PC-3 (cell line): ENCODE measurements around the gene DZANK1. TPM values are rescaled to one million over a fixed set of nuclear protein-coding genes. Genes with fewer than 3 reads are reported as not detected.

ENCODE experiments used
- ATAC-seq: fragments of 200-7000 bp; cut with Tn5 transposase; 2 replicates; pipeline ENCODE4 v1.9.1; 2020; ENCODE audit warnings: mild to moderate bottlenecking, moderate library complexity
- BruUV-seq: library from RNA; stranded (reverse); fragments of 400-500 nt; replicated peaks from 2 replicates; lab custom pipeline; 2021; lab: Mats Ljungman, UMichigan
- CTCF ChIA-PET: fragments of 300-600 bp; sonication (Branson Sonifier 250); formaldehyde crosslinking; loops from one replicate; lab custom pipeline; 2022; ENCODE audit warnings: antibody characterized with exemption; lab: Charles Lee
- POLR2A ChIA-PET: fragments of 300-600 bp; sonication (Branson Sonifier 250); formaldehyde crosslinking; loops from one replicate; lab custom pipeline; 2022; ENCODE audit warnings: antibody characterized with exemption; ENCODE audit not compliant: unreplicated experiment; lab: Charles Lee
- DNase-seq: peaks from one replicate; pipeline ENCODE4 v3.0.0-alpha.2; 2015
- H2AFZ ChIP-seq: fragments of 300-600 bp; sonication (generic); 2 replicates; pipeline ENCODE4 v1.6.0; 2016; ENCODE audit warnings: antibody characterized with exemption, low read length
- H3F3A ChIP-seq: fragments of 300-600 bp; sonication (generic); one replicate; pipeline ENCODE4 v1.6.0; 2017; ENCODE audit warnings: antibody characterized with exemption, low read length, control low read depth, mild to moderate bottlenecking; ENCODE audit not compliant: unreplicated experiment
- H3K27ac ChIP-seq: fragments of 300-600 bp; sonication (generic); 2 replicates; pipeline ENCODE4 v1.5.1; 2016; ENCODE audit warnings: mild to moderate bottlenecking, low read length
- H3K27me3 ChIP-seq: fragments of 300-600 bp; sonication (generic); 2 replicates; pipeline ENCODE4 v1.6.1; 2016; ENCODE audit warnings: low read length, mixed read lengths
- H3K36me3 ChIP-seq: fragments of 300-600 bp; sonication (generic); 2 replicates; pipeline ENCODE4 v1.6.1; 2016; ENCODE audit warnings: low read depth, mixed run types, low read length, mixed read lengths
- H3K4me1 ChIP-seq: fragments of 300-600 bp; sonication (generic); 2 replicates; pipeline ENCODE4 v1.5.1; 2016; ENCODE audit warnings: low read length; ENCODE audit not compliant: insufficient read depth
- H3K4me2 ChIP-seq: fragments of 300-600 bp; sonication (generic); 2 replicates; pipeline ENCODE4 v1.6.0; 2016; ENCODE audit warnings: low read length
- H3K4me3 ChIP-seq: fragments of 300-600 bp; sonication (generic); 2 replicates; pipeline ENCODE4 v1.5.1; 2016; ENCODE audit warnings: mild to moderate bottlenecking, low read length, mixed read lengths
- H3K79me2 ChIP-seq: fragments of 300-600 bp; sonication (generic); 2 replicates; pipeline ENCODE4 v1.6.1; 2017; ENCODE audit warnings: low read length, mixed read lengths
- H3K9ac ChIP-seq: fragments of 300-600 bp; sonication (generic); 2 replicates; pipeline ENCODE4 v1.6.0; 2016; ENCODE audit warnings: mild to moderate bottlenecking, low read length
- H3K9me2 ChIP-seq: fragments of 300-600 bp; sonication (generic); replicated peaks from 2 replicates; pipeline ENCODE4 v1.6.1; 2016; ENCODE audit warnings: mixed run types, low read length, mixed read lengths
- H3K9me3 ChIP-seq: fragments of 300-600 bp; sonication (generic); 2 replicates; pipeline ENCODE4 v1.6.1; 2016; ENCODE audit warnings: low read length, mixed read lengths
- H4K20me1 ChIP-seq: fragments of 300-600 bp; sonication (generic); 2 replicates; pipeline ENCODE4 v1.6.1; 2016; ENCODE audit warnings: low read length, mixed read lengths
- CTCF ChIP-seq: fragments of 300-600 bp; sonication (generic); conservative IDR thresholded peaks from 2 replicates; pipeline ENCODE4 v1.5.1; 2017; ENCODE audit warnings: antibody characterized with exemption, low read depth, mild to moderate bottlenecking, low read length
- EZH2 ChIP-seq: fragments of 300-600 bp; sonication (generic); IDR thresholded peaks from one replicate; pipeline ENCODE4 v1.6.1; 2017; ENCODE audit warnings: antibody characterized with exemption, mild to moderate bottlenecking, low read length; ENCODE audit not compliant: unreplicated experiment
- EZH2phosphoT487 ChIP-seq: fragments of 300-600 bp; sonication (generic); IDR thresholded peaks from 2 replicates; pipeline ENCODE4 v1.6.1; 2018; ENCODE audit warnings: mild to moderate bottlenecking, antibody characterized with exemption, low read length, borderline replicate concordance
- intact Hi-C: fragments of 100-400 bp; cut with micrococcal nuclease; formaldehyde crosslinking; loops from 2 replicates; pipeline ENCODE4 v1.9.0; 2023
- total RNA-seq: library from RNA; depleted of rRNA; stranded (reverse); fragments of >200 nt; gene quantifications from 2 replicates; pipeline ENCODE4 v1.2.3, GENCODE V29; 2014

The DZANK1 gene
- total RNA-seq, 1 experiment from 2014 or later: 3.2 TPM

GRCh38 chr20:18488301-18488700, 21.5 kb upstream of the DZANK1 start:
- H3K4me2 ChIP-seq: no peak overlapping the region
- H3K27me3 ChIP-seq: no peaks in the 10 kb centered on the region
- no peak overlapping the region for H3K4me3 ChIP-seq
- intact Hi-C loops: no loop called here
- no peaks in the 10 kb centered on the region for H3K9me2 ChIP-seq
- no peaks in the 10 kb centered on the region for H3K4me1 ChIP-seq
- DNase-seq (no peak), ATAC-seq (no peak)
- H2AFZ ChIP-seq: no peak overlapping the region
- no peak overlapping the region for H3K9ac ChIP-seq
- BruUV-seq: no TSS peak
- ChIA-PET CTCF (no interaction called here), POLR2A (no interaction called here)
- TF ChIP-seq EZH2phosphoT487 (no peak), EZH2 (no peak), CTCF (no peak)
- no peaks in the 10 kb centered on the region for H3K79me2 ChIP-seq
- H3K36me3 ChIP-seq: peaks cover 27% of the 10 kb centered on the region
- H4K20me1 ChIP-seq: no peaks in the 10 kb centered on the region
- H3F3A ChIP-seq: no peaks in the 10 kb centered on the region
- no peaks in the 10 kb centered on the region for H3K9me3 ChIP-seq
- no peak overlapping the region for H3K27ac ChIP-seq

GRCh38 chr20:18481596-18481995, 14.8 kb upstream of the DZANK1 start:
- ChIA-PET POLR2A (interaction anchor here (0.6 kb wide), 1 partner anchor 15 kb away, joined by 9 read pairs; the partner anchor contains the start of genes DZANK1 and POLR3F), CTCF (no interaction called here)
- no peaks in the 10 kb centered on the region for H3K9me2 ChIP-seq
- H3K27me3 ChIP-seq: no peaks in the 10 kb centered on the region
- peaks cover 3% of the 10 kb centered on the region for H3F3A ChIP-seq
- no peak overlapping the region for H3K9ac ChIP-seq
- no peak overlapping the region for H3K4me3 ChIP-seq
- no peaks in the 10 kb centered on the region for H3K9me3 ChIP-seq
- no peak overlapping the region for H3K4me2 ChIP-seq
- no peak for DNase-seq
- BruUV-seq: no TSS peak
- no peak for ATAC-seq
- H4K20me1 ChIP-seq: no peaks in the 10 kb centered on the region
- H2AFZ ChIP-seq: no peak overlapping the region
- no peaks in the 10 kb centered on the region for H3K79me2 ChIP-seq
- no peaks in the 10 kb centered on the region for H3K4me1 ChIP-seq
- peaks cover 51% of the 10 kb centered on the region for H3K36me3 ChIP-seq
- TF ChIP-seq EZH2: no peak
- no peak for TF ChIP-seq EZH2phosphoT487
- TF ChIP-seq CTCF: no peak
- no peak overlapping the region for H3K27ac ChIP-seq
- intact Hi-C loops: no loop called here

GRCh38 chr20:18477821-18478220, 11.0 kb upstream of the DZANK1 start:
- Histone ChIP-seq H3K4me2 (no peak overlapping the region), H3K36me3 (peaks cover 57% of the 10 kb centered on the region), H3F3A (peaks cover 3% of the 10 kb centered on the region), H3K9me2 (no peaks in the 10 kb centered on the region), H3K4me1 (no peaks in the 10 kb centered on the region), H2AFZ (no peak overlapping the region), H3K27me3 (no peaks in the 10 kb centered on the region), H3K9me3 (no peaks in the 10 kb centered on the region), H3K79me2 (no peaks in the 10 kb centered on the region), H3K9ac (no peak overlapping the region), H3K27ac (no peak overlapping the region), H3K4me3 (no peak overlapping the region), H4K20me1 (no peaks in the 10 kb centered on the region)
- POLR2A ChIA-PET: no interaction called here
- CTCF ChIA-PET: no interaction called here
- TF ChIP-seq EZH2phosphoT487 (no peak), EZH2 (no peak), CTCF (no peak)
- ATAC-seq: no peak
- DNase-seq: no peak
- intact Hi-C loops: no loop called here
- BruUV-seq: no TSS peak
